Liver (tissue), 9 donors: ENCODE measurements around the gene ZNF519. TPM values are rescaled to one million over a fixed set of nuclear protein-coding genes. Genes with fewer than 3 reads are reported as not detected.

Experiments used
- DNase-seq: peaks from one replicate; pipeline ENCODE4 v3.0.0-alpha.2; 2017; ENCODE audit warnings: low spot score
- H3K27ac ChIP-seq, 2 donors: one replicate each; pipeline ENCODE4 v1.7.0; 2013; ENCODE audit warnings: inconsistent platforms in 2 of 2, low read length in 2 of 2, control low read depth in 1 of 2, low read depth in 1 of 2, mild to moderate bottlenecking in 1 of 2
- H3K27me3 ChIP-seq, 4 donors: one replicate each; pipeline versions ENCODE4 v1.6.1 to v1.7.0; 2013; ENCODE audit warnings: low read length in 3 of 4, inconsistent platforms in 1 of 4, mild to moderate bottlenecking in 1 of 4, moderate library complexity in 1 of 4; ENCODE audit not compliant: control insufficient read depth in 4 of 4, insufficient read depth in 4 of 4
- H3K36me3 ChIP-seq, 4 donors: one replicate each; pipeline versions ENCODE4 v1.6.1 to v1.7.0; 2013; ENCODE audit warnings: low read length in 3 of 4, mild to moderate bottlenecking in 3 of 4, low read depth in 1 of 4, moderate library complexity in 1 of 4; ENCODE audit not compliant: control insufficient read depth in 4 of 4, insufficient read depth in 3 of 4
- H3K4me1 ChIP-seq, 4 donors: one replicate each; pipeline versions ENCODE4 v1.6.1 to v1.7.0; 2013; ENCODE audit warnings: low read length in 3 of 4, mild to moderate bottlenecking in 3 of 4, moderate library complexity in 1 of 4; ENCODE audit not compliant: control insufficient read depth in 4 of 4, insufficient read depth in 4 of 4
- H3K4me3 ChIP-seq, 3 donors: one replicate each; pipeline versions ENCODE4 v1.6.1 to v1.7.0; 2013; ENCODE audit warnings: low read length in 3 of 3, control low read depth in 1 of 3, low read depth in 1 of 3, mild to moderate bottlenecking in 1 of 3
- H3K9ac ChIP-seq, 2 donors: one replicate each; pipeline ENCODE4 v1.7.0; 2013; ENCODE audit warnings: low read length in 2 of 2, mild to moderate bottlenecking in 2 of 2, moderate library complexity in 2 of 2, control low read depth in 1 of 2, low read depth in 1 of 2
- H3K9me3 ChIP-seq, 4 donors: one replicate each; pipeline versions ENCODE4 v1.6.1 to v1.7.0; 2013; ENCODE audit warnings: low read length in 3 of 4; ENCODE audit not compliant: control insufficient read depth in 4 of 4
- CTCF ChIP-seq: fragments of 150-350 bp; IDR thresholded peaks from 2 replicates; pipeline ENCODE4 v1.5.1; 2017; ENCODE audit warnings: improper control_type of control experiment, low read depth, low read length; ENCODE audit not compliant: missing input control
- EGR1 ChIP-seq, 2 donors: IDR thresholded peaks; 2 replicates each; pipeline ENCODE4 v1.6.1; 2016 to 2018; ENCODE audit warnings: antibody characterized with exemption in 2 of 2, low read depth in 2 of 2
- FOXA1 ChIP-seq: IDR thresholded peaks from 2 replicates; pipeline ENCODE4 v1.6.1; 2016; ENCODE audit warnings: antibody characterized with exemption
- FOXA2 ChIP-seq: IDR thresholded peaks from 2 replicates; pipeline ENCODE4 v1.6.1; 2016; ENCODE audit warnings: antibody characterized with exemption
- GABPA ChIP-seq, 2 donors: IDR thresholded peaks in 1 of 2; conservative IDR thresholded peaks in 1 of 2; 2 replicates each; pipeline ENCODE4 v1.6.1; 2016; ENCODE audit warnings: antibody characterized with exemption in 2 of 2, mild to moderate bottlenecking in 1 of 2, moderate library complexity in 1 of 2
- HNF4A ChIP-seq, 2 donors: conservative IDR thresholded peaks; 2 replicates each; pipeline ENCODE4 v1.6.1; 2016; ENCODE audit warnings: antibody characterized with exemption in 2 of 2, mild to moderate bottlenecking in 2 of 2
- HNF4G ChIP-seq: IDR thresholded peaks from 2 replicates; pipeline ENCODE4 v1.6.1; 2016; ENCODE audit warnings: antibody characterized with exemption
- JUND ChIP-seq, 2 donors: IDR thresholded peaks; 2 replicates each; pipeline ENCODE4 v1.6.1; 2016; ENCODE audit warnings: antibody characterized with exemption in 2 of 2
- NR2F2 ChIP-seq: IDR thresholded peaks from 2 replicates; pipeline ENCODE4 v1.6.1; 2016; ENCODE audit warnings: antibody characterized with exemption
- RAD21 ChIP-seq, 2 donors: IDR thresholded peaks; 2 replicates each; pipeline ENCODE4 v1.6.1; 2016; ENCODE audit warnings: antibody characterized with exemption in 2 of 2, mild to moderate bottlenecking in 2 of 2
- RXRA ChIP-seq, 2 donors: IDR thresholded peaks; 2 replicates each; pipeline ENCODE4 v1.6.1; 2017 to 2018; ENCODE audit warnings: antibody characterized with exemption in 2 of 2, mild to moderate bottlenecking in 1 of 2
- SP1 ChIP-seq: IDR thresholded peaks from 2 replicates; pipeline ENCODE4 v1.6.1; 2018; ENCODE audit warnings: antibody characterized with exemption, mild to moderate bottlenecking
- TAF1 ChIP-seq: conservative IDR thresholded peaks from 2 replicates; pipeline ENCODE4 v1.6.1; 2016; ENCODE audit warnings: antibody characterized with exemption, mild to moderate bottlenecking
- YY1 ChIP-seq: IDR thresholded peaks from 2 replicates; pipeline ENCODE4 v1.6.1; 2016; ENCODE audit warnings: antibody characterized with exemption, mild to moderate bottlenecking
- WGBS: extraction: QIAGEN DNeasy Blood & Tissue Kit; methylation state at CpG from one replicate; pipeline ENCODE4 v1.1.7; 2013; 5-methylcytosine and 5-hydroxymethylcytosine counted together
- polyA plus RNA-seq, 2 donors: library from polyadenylated mRNA; stranded (reverse) in 1 of 2; unstranded in 1 of 2; fragments of 200-250 nt in 1 of 2; fragments of >200 nt in 1 of 2; fragmentation: Nextera tagmentation in 1 of 2; extraction: Ambion mirVana in 1 of 2; gene quantifications; one replicate each; pipeline versions ENCODE4 v1.2.1 to v1.2.3, GENCODE V29; 2013 to 2015
- total RNA-seq, 2 donors: library from RNA; depleted of rRNA; stranded (reverse); fragments of >200 nt; gene quantifications; one replicate each; pipeline ENCODE4 v1.2.3, GENCODE V29; 2014
- TF ChIP-seq, protein P1 (sequence below): IDR thresholded peaks from 2 replicates; pipeline ENCODE4 v1.6.1; 2016; ENCODE audit warnings: antibody characterized with exemption, mild to moderate bottlenecking
- TF ChIP-seq, protein P2 (sequence below): IDR thresholded peaks from 2 replicates; pipeline ENCODE4 v1.6.1; 2016; ENCODE audit warnings: antibody characterized with exemption
- TF ChIP-seq, protein P3 (sequence below): IDR thresholded peaks from 2 replicates; pipeline ENCODE4 v1.6.1; 2016; ENCODE audit warnings: antibody characterized with exemption
- TF ChIP-seq, protein P4 (sequence below): IDR thresholded peaks from 2 replicates; pipeline ENCODE4 v1.6.1; 2016; ENCODE audit warnings: antibody characterized with exemption
- donor health status: healthy.
- donor health status: healthy.
- donor health status: healthy.
- donor health status: healthy.
- donor health status: healthy.

Gene ZNF519
- total and polyA plus RNA-seq, 4 donors: 0.29 to 4.0 (median 1.1) TPM

DNA sequence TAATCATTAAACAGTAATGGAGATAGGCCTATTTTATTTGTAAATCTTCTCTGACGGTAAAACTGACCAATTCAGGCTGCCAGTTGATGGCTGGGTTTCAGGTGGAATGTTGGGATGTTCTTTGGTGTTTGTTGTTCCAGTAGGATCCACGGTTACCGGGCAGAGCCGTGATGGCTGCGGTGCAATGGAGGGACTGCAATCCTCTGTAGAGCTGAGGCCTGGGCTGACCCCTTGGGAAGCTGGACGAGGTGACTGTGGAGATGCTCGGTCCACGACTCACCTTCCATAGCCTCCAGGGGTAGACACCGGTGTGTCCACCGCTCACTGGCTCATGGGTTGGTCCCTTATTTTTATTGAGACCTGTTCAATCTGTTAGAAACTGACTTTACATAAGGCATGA, 42.5 kb downstream of the ZNF519 start:
- no peak for DNase-seq
- 88% methylated on average over 10 of the region's 10 CpGs for WGBS
- Histone ChIP-seq H3K9me3 (no peaks in the 10 kb centered on the region), H3K4me1 (no peaks in the 10 kb centered on the region), H3K27ac (no peak overlapping the region), H3K27me3 (peaks cover 0 to 4% (median 0%) of the 10 kb centered on the region in 4 donors), H3K4me3 (no peak overlapping the region), H3K9ac (no peak overlapping the region), H3K36me3 (no peaks in the 10 kb centered on the region)
- TF ChIP-seq, protein P1, sequence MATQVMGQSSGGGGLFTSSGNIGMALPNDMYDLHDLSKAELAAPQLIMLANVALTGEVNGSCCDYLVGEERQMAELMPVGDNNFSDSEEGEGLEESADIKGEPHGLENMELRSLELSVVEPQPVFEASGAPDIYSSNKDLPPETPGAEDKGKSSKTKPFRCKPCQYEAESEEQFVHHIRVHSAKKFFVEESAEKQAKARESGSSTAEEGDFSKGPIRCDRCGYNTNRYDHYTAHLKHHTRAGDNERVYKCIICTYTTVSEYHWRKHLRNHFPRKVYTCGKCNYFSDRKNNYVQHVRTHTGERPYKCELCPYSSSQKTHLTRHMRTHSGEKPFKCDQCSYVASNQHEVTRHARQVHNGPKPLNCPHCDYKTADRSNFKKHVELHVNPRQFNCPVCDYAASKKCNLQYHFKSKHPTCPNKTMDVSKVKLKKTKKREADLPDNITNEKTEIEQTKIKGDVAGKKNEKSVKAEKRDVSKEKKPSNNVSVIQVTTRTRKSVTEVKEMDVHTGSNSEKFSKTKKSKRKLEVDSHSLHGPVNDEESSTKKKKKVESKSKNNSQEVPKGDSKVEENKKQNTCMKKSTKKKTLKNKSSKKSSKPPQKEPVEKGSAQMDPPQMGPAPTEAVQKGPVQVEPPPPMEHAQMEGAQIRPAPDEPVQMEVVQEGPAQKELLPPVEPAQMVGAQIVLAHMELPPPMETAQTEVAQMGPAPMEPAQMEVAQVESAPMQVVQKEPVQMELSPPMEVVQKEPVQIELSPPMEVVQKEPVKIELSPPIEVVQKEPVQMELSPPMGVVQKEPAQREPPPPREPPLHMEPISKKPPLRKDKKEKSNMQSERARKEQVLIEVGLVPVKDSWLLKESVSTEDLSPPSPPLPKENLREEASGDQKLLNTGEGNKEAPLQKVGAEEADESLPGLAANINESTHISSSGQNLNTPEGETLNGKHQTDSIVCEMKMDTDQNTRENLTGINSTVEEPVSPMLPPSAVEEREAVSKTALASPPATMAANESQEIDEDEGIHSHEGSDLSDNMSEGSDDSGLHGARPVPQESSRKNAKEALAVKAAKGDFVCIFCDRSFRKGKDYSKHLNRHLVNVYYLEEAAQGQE: no peak
- TF ChIP-seq, protein P2, sequence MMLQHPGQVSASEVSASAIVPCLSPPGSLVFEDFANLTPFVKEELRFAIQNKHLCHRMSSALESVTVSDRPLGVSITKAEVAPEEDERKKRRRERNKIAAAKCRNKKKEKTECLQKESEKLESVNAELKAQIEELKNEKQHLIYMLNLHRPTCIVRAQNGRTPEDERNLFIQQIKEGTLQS: no peak
- no peak for TF ChIP-seq JUND (IDR thresholded peaks at IDR 0.05)
- no peak for TF ChIP-seq NR2F2
- TF ChIP-seq CTCF: no peak
- no peak for TF ChIP-seq SP1

DNA sequence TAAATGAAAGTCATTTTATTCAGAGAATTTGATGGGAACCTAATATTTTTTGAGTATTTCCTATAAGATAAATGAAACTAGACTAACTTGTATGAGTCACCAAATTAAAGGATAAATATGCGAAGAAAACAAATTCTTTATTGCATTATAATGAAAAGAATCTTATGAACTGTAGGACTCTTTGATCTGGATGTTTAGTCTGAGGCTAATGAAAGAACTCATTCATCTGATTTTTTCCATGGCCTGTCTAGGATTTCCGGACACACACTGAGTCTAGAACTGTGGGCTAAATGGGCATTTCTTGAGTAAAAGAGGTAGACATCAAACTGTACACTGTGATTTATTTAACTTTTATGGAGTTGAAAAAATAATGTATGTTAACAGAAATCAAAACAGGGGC, 43.0 kb downstream of the ZNF519 start:
- H3K27ac ChIP-seq: no peak overlapping the region
- no peak overlapping the region for H3K4me3 ChIP-seq
- WGBS: 94% methylated on average over 2 of the region's 2 CpGs
- TF ChIP-seq SP1 (no peak), YY1 (no peak), CTCF (no peak), RXRA (IDR thresholded peaks at IDR 0.05) (no peak), GABPA (IDR thresholded peaks at IDR 0.05 in 1 of 2, conservative IDR thresholded peaks at IDR 0.05 in 1 of 2) (no peak), FOXA1 (no peak), HNF4A (conservative IDR thresholded peaks at IDR 0.05) (no peak), RAD21 (IDR thresholded peaks at IDR 0.05) (no peak), HNF4G (no peak), NR2F2 (no peak), JUND (IDR thresholded peaks at IDR 0.05) (no peak), FOXA2 (no peak), TAF1 (no peak), EGR1 (IDR thresholded peaks at IDR 0.05; ENCODE audit: low read depth in 2 of 2) (no peak)
- TF ChIP-seq, protein P1: no peak
- TF ChIP-seq, protein P3, sequence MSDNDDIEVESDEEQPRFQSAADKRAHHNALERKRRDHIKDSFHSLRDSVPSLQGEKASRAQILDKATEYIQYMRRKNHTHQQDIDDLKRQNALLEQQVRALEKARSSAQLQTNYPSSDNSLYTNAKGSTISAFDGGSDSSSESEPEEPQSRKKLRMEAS: no peak
- TF ChIP-seq, protein P4, sequence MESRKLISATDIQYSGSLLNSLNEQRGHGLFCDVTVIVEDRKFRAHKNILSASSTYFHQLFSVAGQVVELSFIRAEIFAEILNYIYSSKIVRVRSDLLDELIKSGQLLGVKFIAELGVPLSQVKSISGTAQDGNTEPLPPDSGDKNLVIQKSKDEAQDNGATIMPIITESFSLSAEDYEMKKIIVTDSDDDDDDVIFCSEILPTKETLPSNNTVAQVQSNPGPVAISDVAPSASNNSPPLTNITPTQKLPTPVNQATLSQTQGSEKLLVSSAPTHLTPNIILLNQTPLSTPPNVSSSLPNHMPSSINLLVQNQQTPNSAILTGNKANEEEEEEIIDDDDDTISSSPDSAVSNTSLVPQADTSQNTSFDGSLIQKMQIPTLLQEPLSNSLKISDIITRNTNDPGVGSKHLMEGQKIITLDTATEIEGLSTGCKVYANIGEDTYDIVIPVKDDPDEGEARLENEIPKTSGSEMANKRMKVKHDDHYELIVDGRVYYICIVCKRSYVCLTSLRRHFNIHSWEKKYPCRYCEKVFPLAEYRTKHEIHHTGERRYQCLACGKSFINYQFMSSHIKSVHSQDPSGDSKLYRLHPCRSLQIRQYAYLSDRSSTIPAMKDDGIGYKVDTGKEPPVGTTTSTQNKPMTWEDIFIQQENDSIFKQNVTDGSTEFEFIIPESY: no peak
- TF ChIP-seq, protein P2: no peak
- H3K36me3 ChIP-seq: no peaks in the 10 kb centered on the region
- no peaks in the 10 kb centered on the region for H3K9me3 ChIP-seq
- H3K27me3 ChIP-seq: peaks cover 0 to 4% (median 0%) of the 10 kb centered on the region in 4 donors
- no peak overlapping the region for H3K9ac ChIP-seq
- no peaks in the 10 kb centered on the region for H3K4me1 ChIP-seq
- no peak for DNase-seq
